Activated CD4-positive, alpha-beta memory T cell treated with anti-CD3 and anti-CD28 coated beads, Interleukin-2, amount 10 ng/mL, durations not matched to agents 7 days and 5 days (primary cell): ENCODE measurements around the gene SHISA6. TPM values are rescaled to one million over a fixed set of nuclear protein-coding genes. Genes with fewer than 3 reads are reported as not detected.

Experiments
- CTCF ChIA-PET: fragments of 350-600 bp; sonication (Branson Sonifier 250); formaldehyde crosslinking; loops from one replicate; lab custom pipeline; 2021; ENCODE audit warnings: antibody characterized with exemption, inconsistent platforms; lab: Charles Lee
- POLR2A ChIA-PET: fragments of 350-600 bp; sonication (Branson Sonifier 250); formaldehyde crosslinking; loops from one replicate; lab custom pipeline; 2021; ENCODE audit warnings: antibody characterized with exemption; lab: Charles Lee
- DNase-seq: peaks from one replicate; pipeline ENCODE4 v3.0.0-alpha.2; 2020
- H3K27ac Mint-ChIP-seq: one replicate; pipeline ENCODE4 v1.8.0; 2021; ENCODE audit warnings: mild to moderate bottlenecking, mixed read lengths
- H3K27me3 Mint-ChIP-seq: one replicate; pipeline ENCODE4 v1.8.0; 2021; ENCODE audit warnings: mixed read lengths
- H3K36me3 Mint-ChIP-seq: one replicate; pipeline ENCODE4 v1.8.0; 2021; ENCODE audit warnings: low read depth, mixed read lengths
- H3K4me1 Mint-ChIP-seq: one replicate; pipeline ENCODE4 v1.8.0; 2021; ENCODE audit warnings: mixed read lengths
- H3K4me3 Mint-ChIP-seq: one replicate; pipeline ENCODE4 v1.8.0; 2021; ENCODE audit warnings: mild to moderate bottlenecking, mixed read lengths
- H3K9me3 Mint-ChIP-seq: one replicate; pipeline ENCODE4 v1.8.0; 2021; ENCODE audit warnings: mixed read lengths
- total RNA-seq, 2 experiments: library from RNA; stranded (reverse); gene quantifications; one replicate each; pipeline ENCODE4 v1.2.3, GENCODE V29; 2021

SHISA6 gene
- total RNA-seq, 2 experiments from 2014 or later = not detected

DNA sequence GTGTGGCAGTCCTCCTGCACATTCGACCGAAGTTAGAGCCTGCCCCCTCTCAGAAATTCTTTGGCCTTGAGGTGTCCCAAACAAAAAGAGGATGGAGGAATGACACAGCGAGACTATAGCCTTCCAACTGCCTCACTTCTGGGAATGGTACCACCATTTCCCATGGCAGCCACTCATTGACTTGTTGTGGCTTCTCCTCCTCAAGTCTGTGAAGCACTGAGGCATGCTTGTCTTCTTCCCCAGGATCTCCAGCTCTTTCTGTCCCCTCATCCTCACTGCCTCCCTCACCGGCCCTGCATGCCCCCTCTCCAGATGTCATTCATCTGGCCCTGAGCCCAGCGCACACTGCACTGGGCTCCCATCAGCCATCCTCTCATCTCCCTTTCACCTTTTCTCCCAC, 313.5 kb downstream of the SHISA6 start:
- Mint-ChIP-seq H3K36me3 (no peaks in the 10 kb centered on the region), H3K27me3 (no peaks in the 10 kb centered on the region), H3K9me3 (peaks cover 13% of the 10 kb centered on the region), H3K27ac (no peak overlapping the region), H3K4me1 (no peaks in the 10 kb centered on the region), H3K4me3 (no peak overlapping the region)
- DNase-seq = no peak
- CTCF ChIA-PET = no interaction called here
- POLR2A ChIA-PET = no interaction called here

DNA sequence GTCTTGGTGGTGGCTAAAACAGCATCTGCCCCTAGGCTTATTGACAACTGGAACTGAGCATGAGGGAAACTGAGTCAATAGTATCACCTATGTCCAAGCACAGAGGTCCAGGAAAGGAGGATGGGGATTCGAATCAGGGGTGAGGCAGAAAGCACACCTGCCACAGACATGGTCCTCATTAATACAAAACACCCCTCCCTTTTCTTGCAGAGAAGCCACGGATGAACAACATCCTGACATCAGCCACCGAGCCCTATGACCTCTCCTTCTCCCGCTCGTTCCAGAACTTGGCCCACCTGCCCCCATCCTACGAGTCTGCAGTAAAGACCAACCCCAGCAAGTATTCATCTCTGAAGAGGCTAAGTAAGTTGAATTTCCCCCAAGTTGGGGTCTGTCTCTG, 314.5 kb downstream of the SHISA6 start:
- H3K36me3 Mint-ChIP-seq = no peaks in the 10 kb centered on the region
- DNase-seq = no peak
- H3K27me3 Mint-ChIP-seq = no peaks in the 10 kb centered on the region
- CTCF ChIA-PET = no interaction called here
- POLR2A ChIA-PET = no interaction called here
- H3K9me3 Mint-ChIP-seq = peaks cover 10% of the 10 kb centered on the region
- H3K27ac Mint-ChIP-seq = no peak overlapping the region
- H3K4me1 Mint-ChIP-seq = no peaks in the 10 kb centered on the region
- H3K4me3 Mint-ChIP-seq = no peak overlapping the region

- POLR2A ChIA-PET = no interaction called here
- Mint-ChIP-seq H3K4me1 (no peaks in the 10 kb centered on the region), H3K27ac (no peak overlapping the region), H3K4me3 (no peak overlapping the region), H3K36me3 (no peaks in the 10 kb centered on the region), H3K27me3 (no peaks in the 10 kb centered on the region), H3K9me3 (peaks cover 13% of the 10 kb centered on the region)
- DNase-seq = no peak
- CTCF ChIA-PET = no interaction called here
Observed at GRCh38 chr17:11557727-11558452, 316.9 kb downstream of the SHISA6 start.

DNA sequence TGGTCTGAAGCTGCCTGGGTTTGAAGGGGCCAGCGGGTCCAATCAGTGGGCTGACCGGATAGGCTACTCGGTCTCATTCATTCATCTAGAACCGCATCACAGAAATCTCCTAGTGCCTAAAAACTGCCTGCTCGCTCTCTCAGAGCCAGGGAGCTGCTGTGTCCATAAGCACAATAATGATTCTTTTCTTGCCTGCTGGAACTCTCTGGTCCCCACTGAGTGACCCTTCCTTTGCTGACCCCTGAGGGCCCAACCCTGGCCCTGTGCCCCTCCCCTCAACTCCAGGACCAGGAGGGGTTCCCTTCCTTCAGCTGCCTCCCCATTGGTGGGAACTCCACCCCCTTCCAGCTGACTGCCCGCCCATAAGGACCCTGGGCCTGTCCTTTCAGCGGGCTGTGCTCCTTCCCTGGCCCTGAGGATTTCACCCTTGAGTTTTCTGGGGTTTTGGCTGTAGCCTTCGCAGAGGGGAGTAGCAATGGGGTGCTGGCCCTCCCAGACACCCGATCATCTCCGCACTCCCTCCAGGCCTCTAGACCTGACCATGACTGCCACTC, 317.7 kb downstream of the SHISA6 start:
- ChIA-PET POLR2A (no interaction called here), CTCF (no interaction called here)
- H3K27ac Mint-ChIP-seq = no peak overlapping the region
- H3K27me3 Mint-ChIP-seq = no peaks in the 10 kb centered on the region
- H3K9me3 Mint-ChIP-seq = peaks cover 13% of the 10 kb centered on the region
- H3K36me3 Mint-ChIP-seq = no peaks in the 10 kb centered on the region
- H3K4me1 Mint-ChIP-seq = no peaks in the 10 kb centered on the region
- H3K4me3 Mint-ChIP-seq = no peak overlapping the region
- no peak for DNase-seq

GRCh38 chr17:11559601-11560000, 318.6 kb downstream of the SHISA6 start:
- H3K9me3 Mint-ChIP-seq = peaks cover 13% of the 10 kb centered on the region
- no peak overlapping the region for H3K4me3 Mint-ChIP-seq
- H3K36me3 Mint-ChIP-seq = no peaks in the 10 kb centered on the region
- ChIA-PET POLR2A (no interaction called here), CTCF (no interaction called here)
- no peak overlapping the region for H3K27ac Mint-ChIP-seq
- no peak for DNase-seq
- no peaks in the 10 kb centered on the region for H3K27me3 Mint-ChIP-seq
- H3K4me1 Mint-ChIP-seq = no peaks in the 10 kb centered on the region

DNA sequence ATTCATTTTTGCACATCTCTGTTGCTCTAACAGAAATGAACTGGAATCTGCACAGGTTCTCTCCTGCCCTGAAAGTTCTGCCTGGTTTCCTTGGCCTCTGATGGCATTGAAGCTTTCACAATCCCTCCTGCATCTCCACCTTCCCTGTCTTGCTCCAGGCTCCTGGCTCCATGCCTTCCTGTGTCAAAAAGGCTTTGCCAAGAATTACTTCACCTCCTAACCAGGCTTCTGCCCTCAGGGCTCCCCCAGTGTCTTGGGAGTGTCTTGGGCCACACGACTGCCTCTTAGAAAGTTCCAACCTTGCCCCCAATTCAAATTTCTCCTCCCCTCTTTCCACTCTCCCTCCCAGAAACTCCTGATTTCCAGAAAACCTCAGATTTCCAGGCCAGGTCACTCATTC, 320.3 kb downstream of the SHISA6 start:
- Mint-ChIP-seq H3K9me3 (peaks cover 15% of the 10 kb centered on the region), H3K27me3 (no peaks in the 10 kb centered on the region), H3K4me3 (no peak overlapping the region), H3K27ac (no peak overlapping the region), H3K36me3 (no peaks in the 10 kb centered on the region), H3K4me1 (no peaks in the 10 kb centered on the region)
- no peak for DNase-seq
- ChIA-PET CTCF (no interaction called here), POLR2A (no interaction called here)

GRCh38 chr17:11561702-11562101, 320.7 kb downstream of the SHISA6 start:
- H3K9me3 Mint-ChIP-seq = peaks cover 16% of the 10 kb centered on the region
- no peaks in the 10 kb centered on the region for H3K27me3 Mint-ChIP-seq
- ChIA-PET CTCF (no interaction called here), POLR2A (no interaction called here)
- no peaks in the 10 kb centered on the region for H3K4me1 Mint-ChIP-seq
- DNase-seq = no peak
- no peak overlapping the region for H3K27ac Mint-ChIP-seq
- no peak overlapping the region for H3K4me3 Mint-ChIP-seq
- H3K36me3 Mint-ChIP-seq = no peaks in the 10 kb centered on the region

DNA sequence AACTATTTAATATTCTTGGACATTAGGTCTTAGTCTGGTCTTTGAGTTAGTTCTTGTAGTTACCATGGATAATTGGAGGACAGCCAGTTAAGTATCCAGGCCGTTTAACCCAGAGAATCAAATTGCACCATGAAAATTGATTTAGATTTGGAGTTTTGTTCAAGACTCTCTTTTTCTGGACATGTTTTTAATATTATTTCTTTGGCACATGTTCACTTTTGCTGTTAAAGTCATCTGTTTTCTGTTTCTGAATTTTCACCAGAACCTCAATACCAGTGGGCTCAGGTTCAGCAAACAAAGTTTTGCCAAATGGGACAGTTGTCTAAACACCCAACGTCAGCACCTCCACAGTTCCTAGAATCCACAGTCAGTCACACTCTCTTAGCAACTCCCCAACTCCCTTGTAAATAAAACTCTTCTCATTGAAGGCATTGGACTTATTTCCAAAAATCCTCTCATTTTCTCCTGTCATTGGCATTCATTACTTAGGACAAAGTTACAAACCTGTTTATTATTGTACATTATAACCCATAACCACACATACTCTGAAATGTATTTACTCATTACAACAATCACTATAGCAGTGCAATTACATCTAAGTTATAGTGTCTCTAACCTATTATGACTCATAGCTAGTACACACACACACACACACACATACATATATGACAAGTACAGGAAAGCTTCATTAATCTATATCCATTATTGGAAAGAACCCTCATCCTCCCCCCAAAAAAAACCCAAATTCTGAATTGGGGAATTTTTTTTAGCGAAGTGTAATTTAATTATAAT, 323.8 kb downstream of the SHISA6 start:
- no peaks in the 10 kb centered on the region for H3K36me3 Mint-ChIP-seq
- POLR2A ChIA-PET = no interaction called here
- CTCF ChIA-PET = no interaction called here

GRCh38 chr17:11565591-11565990, 324.6 kb downstream of the SHISA6 start:
- no peak for DNase-seq

More for the DNA sequence above, 323.8 kb downstream of the SHISA6 start:
- Mint-ChIP-seq H3K9me3 (peaks cover 24% of the 10 kb centered on the region), H3K27ac (no peak overlapping the region), H3K4me3 (no peak overlapping the region), H3K4me1 (no peaks in the 10 kb centered on the region), H3K27me3 (no peaks in the 10 kb centered on the region)
- no peak for DNase-seq

GRCh38 chr17:11578998-11579397, 338.0 kb downstream of the SHISA6 start:
- no peaks in the 10 kb centered on the region for H3K27me3 Mint-ChIP-seq
- H3K4me3 Mint-ChIP-seq = no peak overlapping the region
- ChIA-PET POLR2A (no interaction called here), CTCF (no interaction called here)
- H3K36me3 Mint-ChIP-seq = no peaks in the 10 kb centered on the region
- no peaks in the 10 kb centered on the region for H3K4me1 Mint-ChIP-seq
- DNase-seq = no peak
- H3K27ac Mint-ChIP-seq = no peak overlapping the region
- peaks cover under 1% of the 10 kb centered on the region for H3K9me3 Mint-ChIP-seq

More at GRCh38 chr17:11565591-11565990, 324.6 kb downstream of the SHISA6 start:
- peaks cover 24% of the 10 kb centered on the region for H3K9me3 Mint-ChIP-seq
- ChIA-PET POLR2A (no interaction called here), CTCF (no interaction called here)
- H3K27ac Mint-ChIP-seq = no peak overlapping the region
- no peak overlapping the region for H3K4me3 Mint-ChIP-seq
- no peaks in the 10 kb centered on the region for H3K4me1 Mint-ChIP-seq
- no peaks in the 10 kb centered on the region for H3K36me3 Mint-ChIP-seq
- no peaks in the 10 kb centered on the region for H3K27me3 Mint-ChIP-seq

DNA sequence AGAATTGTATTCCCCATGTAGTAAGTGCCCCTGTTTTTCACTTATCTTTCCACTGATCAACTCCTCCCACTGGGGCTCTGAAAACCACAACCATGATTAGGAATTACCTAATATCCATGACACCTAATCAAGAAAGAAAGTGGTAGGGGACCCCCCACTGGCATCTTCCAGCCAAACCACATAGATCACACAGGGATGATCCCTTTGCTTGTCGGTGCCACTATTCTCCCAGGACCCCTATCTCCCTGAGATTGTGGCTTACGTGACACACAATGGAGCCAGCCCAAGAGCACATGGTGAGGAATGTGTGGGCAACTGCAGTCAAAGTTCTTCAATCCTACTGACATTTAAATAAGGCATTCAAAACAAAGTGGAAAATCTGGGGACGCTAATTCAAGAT, 339.7 kb downstream of the SHISA6 start:
- no peak for DNase-seq
- Mint-ChIP-seq H3K36me3 (no peaks in the 10 kb centered on the region), H3K27me3 (no peaks in the 10 kb centered on the region), H3K4me3 (no peak overlapping the region), H3K9me3 (peaks cover 5% of the 10 kb centered on the region), H3K27ac (no peak overlapping the region), H3K4me1 (no peaks in the 10 kb centered on the region)
- ChIA-PET CTCF (no interaction called here), POLR2A (no interaction called here)

GRCh38 chr17:11582217-11582616, 341.2 kb downstream of the SHISA6 start:
- Mint-ChIP-seq H3K27ac (no peak overlapping the region), H3K4me3 (no peak overlapping the region)

GRCh38 chr17:11583306-11583992, 342.4 kb downstream of the SHISA6 start:
- Mint-ChIP-seq H3K9me3 (peaks cover 5% of the 10 kb centered on the region), H3K4me1 (no peaks in the 10 kb centered on the region), H3K36me3 (no peaks in the 10 kb centered on the region), H3K4me3 (no peak overlapping the region), H3K27ac (no peak overlapping the region), H3K27me3 (no peaks in the 10 kb centered on the region)
- POLR2A ChIA-PET = no interaction called here
- CTCF ChIA-PET = no interaction called here
- no peak for DNase-seq

More at GRCh38 chr17:11582217-11582616, 341.2 kb downstream of the SHISA6 start:
- ChIA-PET CTCF (no interaction called here), POLR2A (no interaction called here)
- DNase-seq = no peak
- H3K27me3 Mint-ChIP-seq = no peaks in the 10 kb centered on the region
- no peaks in the 10 kb centered on the region for H3K4me1 Mint-ChIP-seq
- H3K9me3 Mint-ChIP-seq = peaks cover 5% of the 10 kb centered on the region
- no peaks in the 10 kb centered on the region for H3K36me3 Mint-ChIP-seq
